ENCODE measurements around the gene YWHAE. TPM values are rescaled to one million over a fixed set of nuclear protein-coding genes. Genes with fewer than 3 reads are reported as not detected.

The YWHAE gene
- total RNA-seq, 4 donors from 2014 or later: 505 to 758 (median 567) TPM

GRCh38 chr17:1298606-1299005 lies 101.4 kb downstream of the YWHAE start:
- H3K4me1 ChIP-seq: peaks cover 0 to 9% (median 5%) of the 10 kb centered on the region in 3 donors
- no peak for DNase-seq
- peak overlapping the region in 1 of 4 donors; percentile 23 for H3K4me3 ChIP-seq
- intact Hi-C loops (cut with DNase I): no loop called here
- no peaks in the 10 kb centered on the region for H3K9me3 ChIP-seq
- H3K36me3 ChIP-seq: no peaks in the 10 kb centered on the region
- no peak overlapping the region for H3K27ac ChIP-seq
- 10% methylated on average over 2 of the region's 24 CpGs; no CpG with 5 or more reads in 1 of the 2 donors for WGBS, 2 donors
- no peak for TF ChIP-seq POLR2A (IDR thresholded peaks at IDR 0.05)
- peaks cover 0 to 70% (median 5%) of the 10 kb centered on the region in 4 donors for H3K27me3 ChIP-seq

Small RNA genes within 50 kb of the gene (small RNA-seq; reads per million reads assigned to genes)
- gene AC032044.2: 0 to 0.30 (median 0) reads per million in 4 donors

Other genes starting within 250 kb of the YWHAE start
- 100 to 1,000 TPM in 1 of 4 donors, 10 to 100 TPM in 3; 62.1 to 248 (median 75.5) TPM for gene ABR, start 220.2 kb downstream of the YWHAE start, total RNA-seq
- gene BHLHA9, start 129.8 kb downstream of the YWHAE start, total RNA-seq: not detected
- not detected for gene TRARG1, start 120.6 kb downstream of the YWHAE start, total RNA-seq
- gene CRK, start 56.0 kb upstream of the YWHAE start, total RNA-seq: 10 to 100 TPM; 33.8 to 59.3 (median 51.2) TPM
- gene MYO1C, start 92.5 kb upstream of the YWHAE start, total RNA-seq: 10 to 100 TPM; 62.0 to 80.5 (median 64.2) TPM
- gene INPP5K, start 116.4 kb upstream of the YWHAE start, total RNA-seq: 10 to 100 TPM; 18.4 to 44.3 (median 35.0) TPM
- 10 to 100 TPM; 40.2 to 81.9 (median 46.6) TPM for gene PITPNA, start 162.6 kb upstream of the YWHAE start, total RNA-seq
- gene SLC43A2, start 228.6 kb upstream of the YWHAE start, total RNA-seq: 10 to 100 TPM in 1 of 4 donors, 1 to 10 TPM in 3; 2.5 to 12.4 (median 5.3) TPM
- 1 to 10 TPM; 2.0 to 5.7 (median 3.3) TPM for gene SCARF1, start 245.5 kb upstream of the YWHAE start, total RNA-seq
- 10 to 100 TPM in 3 of 4 donors, 1 to 10 TPM in 1; 3.0 to 16.5 (median 13.9) TPM for gene RILP, start 249.6 kb upstream of the YWHAE start, total RNA-seq

All from esophagus squamous epithelium (tissue), 5 donors.